ENCODE results near the gene LRMDA.

DNA sequence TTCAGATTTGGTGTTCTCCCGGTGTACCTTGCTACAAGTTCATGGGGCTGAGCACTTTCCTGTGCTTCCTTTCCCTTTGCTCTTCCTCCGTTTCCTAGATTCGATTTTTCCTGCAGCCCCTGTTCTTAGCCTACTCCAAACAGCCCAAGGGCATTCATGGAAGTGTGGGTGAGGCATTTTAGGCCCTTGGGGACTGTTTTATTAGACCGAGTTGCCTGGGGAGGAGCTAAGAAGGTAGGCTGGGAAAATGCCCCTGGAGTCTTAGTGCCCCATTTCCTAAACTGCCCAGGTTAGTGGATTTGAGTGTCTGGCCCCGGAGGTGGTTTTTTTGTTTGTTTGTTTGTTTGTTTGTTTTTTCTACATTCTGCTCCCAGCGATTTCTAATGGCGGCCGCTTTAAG lies 1.8 kb downstream of the LRMDA start:
- TF ChIP-seq, protein P1, sequence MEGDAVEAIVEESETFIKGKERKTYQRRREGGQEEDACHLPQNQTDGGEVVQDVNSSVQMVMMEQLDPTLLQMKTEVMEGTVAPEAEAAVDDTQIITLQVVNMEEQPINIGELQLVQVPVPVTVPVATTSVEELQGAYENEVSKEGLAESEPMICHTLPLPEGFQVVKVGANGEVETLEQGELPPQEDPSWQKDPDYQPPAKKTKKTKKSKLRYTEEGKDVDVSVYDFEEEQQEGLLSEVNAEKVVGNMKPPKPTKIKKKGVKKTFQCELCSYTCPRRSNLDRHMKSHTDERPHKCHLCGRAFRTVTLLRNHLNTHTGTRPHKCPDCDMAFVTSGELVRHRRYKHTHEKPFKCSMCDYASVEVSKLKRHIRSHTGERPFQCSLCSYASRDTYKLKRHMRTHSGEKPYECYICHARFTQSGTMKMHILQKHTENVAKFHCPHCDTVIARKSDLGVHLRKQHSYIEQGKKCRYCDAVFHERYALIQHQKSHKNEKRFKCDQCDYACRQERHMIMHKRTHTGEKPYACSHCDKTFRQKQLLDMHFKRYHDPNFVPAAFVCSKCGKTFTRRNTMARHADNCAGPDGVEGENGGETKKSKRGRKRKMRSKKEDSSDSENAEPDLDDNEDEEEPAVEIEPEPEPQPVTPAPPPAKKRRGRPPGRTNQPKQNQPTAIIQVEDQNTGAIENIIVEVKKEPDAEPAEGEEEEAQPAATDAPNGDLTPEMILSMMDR (IDR thresholded peaks at IDR 0.05; ENCODE audit: extremely low read depth in 1 of 2, insufficient read depth in 1 of 2, low read depth in 1 of 2, low read length in 2 of 2): no peak
- TF ChIP-seq MYC (IDR thresholded peaks at IDR 0.05; ENCODE audit: low read depth, low read length) (no peak), POLR2A (IDR thresholded peaks at IDR 0.05; ENCODE audit: low read depth, low read length) (no peak), POLR2AphosphoS5 (IDR thresholded peaks at IDR 0.05; ENCODE audit: insufficient read depth, low read depth, low read length) (no peak), FOS (IDR thresholded peaks at IDR 0.05; ENCODE audit: borderline replicate concordance, insufficient read depth, low read length) (no peak)
- TF ChIP-seq, protein P2, sequence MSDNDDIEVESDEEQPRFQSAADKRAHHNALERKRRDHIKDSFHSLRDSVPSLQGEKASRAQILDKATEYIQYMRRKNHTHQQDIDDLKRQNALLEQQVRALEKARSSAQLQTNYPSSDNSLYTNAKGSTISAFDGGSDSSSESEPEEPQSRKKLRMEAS (IDR thresholded peaks at IDR 0.05; ENCODE audit: insufficient read depth, insufficient read length): no peak
